Measurements from ENCODE around the gene GNAO1.

The GNAO1 gene

DNA sequence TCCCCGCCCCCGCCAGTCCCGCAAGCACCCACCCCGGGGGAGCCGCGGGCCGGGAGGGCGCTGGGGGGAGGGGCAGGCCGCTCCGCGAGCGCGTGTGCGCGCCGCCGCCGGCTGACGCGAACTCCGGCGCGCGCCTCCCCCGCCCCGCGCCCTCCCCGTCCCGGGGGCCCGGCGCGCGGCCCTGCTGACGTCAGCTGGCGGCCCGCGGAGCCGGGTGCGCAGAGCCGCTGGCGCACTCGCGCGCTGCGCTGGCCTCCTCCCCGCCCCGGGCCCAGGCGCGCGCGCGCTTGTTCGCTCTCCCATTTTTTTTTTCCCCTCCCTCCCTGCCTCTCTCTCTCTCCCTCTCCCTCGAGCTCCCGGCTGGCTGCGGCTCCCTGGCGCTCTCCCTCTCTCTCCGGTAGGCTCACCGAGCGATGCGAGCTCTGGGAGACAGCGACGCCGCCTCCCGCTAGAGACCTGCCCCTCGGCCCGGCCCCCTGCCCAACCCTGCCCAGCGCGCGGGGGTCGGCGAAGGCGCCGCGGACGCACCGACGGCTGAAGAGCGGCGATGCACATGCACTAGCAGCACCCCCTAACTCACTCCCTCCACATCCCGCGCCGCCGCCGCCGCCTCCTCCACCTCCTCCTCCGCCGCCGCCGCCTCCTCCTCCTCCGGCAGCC lies at the start of gene GNAO1:
GNAO1 (plus strand) TSS at position 334 of the 660 bp plus-strand sequence. CDS start 747 bp downstream, outside the sequence.
- DNase-seq (ENCODE audit: low spot score), result peak; percentile 82

DNA sequence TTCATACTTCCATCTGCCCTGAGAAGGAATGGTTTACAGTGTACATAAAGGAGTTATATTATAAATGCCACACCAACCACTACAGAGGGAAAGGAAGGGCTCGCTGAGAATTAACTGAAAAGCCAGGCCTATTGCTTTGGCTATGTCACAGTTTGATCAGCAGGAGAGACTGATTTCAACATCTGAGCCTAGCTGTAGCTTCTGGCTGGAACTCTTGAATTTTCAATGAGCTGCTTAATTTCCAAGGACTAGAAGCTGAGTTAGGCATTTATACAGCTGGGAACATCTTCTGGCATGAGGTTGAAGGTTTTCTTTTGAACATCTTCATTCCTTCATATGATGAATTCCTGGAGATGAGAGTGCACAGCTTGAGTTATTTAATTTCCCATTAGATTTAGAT lies 47.6 kb upstream of the GNAO1 start:
- DNase-seq (ENCODE audit: low spot score), result no peak

DNA sequence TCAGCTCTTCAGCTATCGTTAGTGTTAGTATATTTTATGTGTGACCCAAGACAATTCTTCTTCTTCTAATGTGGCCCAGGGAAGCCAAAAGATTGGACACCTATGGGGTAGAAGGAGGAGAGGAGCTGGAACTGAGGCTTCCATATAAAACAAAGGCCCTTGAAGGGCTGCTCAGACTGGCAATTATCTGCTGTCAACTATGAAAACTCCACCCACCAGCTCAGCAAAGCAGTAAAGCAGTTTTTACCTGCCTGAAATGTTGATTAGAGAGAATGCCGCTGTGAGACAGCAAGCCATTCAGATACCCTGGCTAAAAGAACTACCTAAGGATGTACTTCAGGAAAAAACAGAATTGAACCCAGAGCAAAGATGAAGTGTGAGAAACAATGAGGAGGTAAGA lies 45.9 kb upstream of the GNAO1 start:
- DNase-seq (ENCODE audit: low spot score), result no peak

DNA sequence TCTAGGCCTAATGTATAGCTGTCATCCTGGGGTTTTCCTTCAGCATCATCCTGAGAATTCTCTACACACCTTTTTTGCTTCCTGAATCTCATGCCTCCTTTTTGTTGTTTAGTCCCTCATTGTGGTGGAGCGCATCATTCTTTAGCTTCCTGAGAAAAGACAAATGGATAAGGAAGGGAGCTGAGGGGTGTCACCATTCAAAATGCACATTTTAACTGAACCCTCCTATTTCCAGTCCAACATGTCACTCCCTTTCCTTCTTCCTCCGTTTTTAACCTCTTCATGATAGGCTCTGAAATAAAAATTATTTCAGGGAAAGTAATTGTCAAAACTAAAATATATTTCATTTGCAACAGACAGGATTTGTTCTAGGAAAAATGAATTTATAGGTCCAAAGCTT lies 39.7 kb upstream of the GNAO1 start:
- no peak for DNase-seq (ENCODE audit: low spot score)

DNA sequence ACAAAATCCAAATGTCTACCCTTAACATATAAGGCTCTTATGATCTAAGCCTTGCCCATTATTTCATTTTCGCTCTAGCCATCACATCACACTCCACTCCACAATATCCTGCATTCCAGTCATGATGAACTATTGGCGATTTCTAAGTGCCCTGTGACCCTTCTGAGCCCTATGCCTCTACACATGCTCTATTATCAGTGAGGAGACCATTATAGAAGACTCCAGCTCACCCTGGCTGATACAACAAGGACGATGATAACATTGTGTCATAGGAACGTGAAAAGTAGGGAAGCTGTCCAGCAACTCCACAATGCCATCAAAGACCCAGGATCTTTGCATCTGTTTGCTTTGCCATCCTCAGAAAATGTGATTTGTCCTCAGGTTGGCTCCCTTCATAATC lies 29.6 kb upstream of the GNAO1 start:
- no peak for DNase-seq (ENCODE audit: low spot score)

DNA sequence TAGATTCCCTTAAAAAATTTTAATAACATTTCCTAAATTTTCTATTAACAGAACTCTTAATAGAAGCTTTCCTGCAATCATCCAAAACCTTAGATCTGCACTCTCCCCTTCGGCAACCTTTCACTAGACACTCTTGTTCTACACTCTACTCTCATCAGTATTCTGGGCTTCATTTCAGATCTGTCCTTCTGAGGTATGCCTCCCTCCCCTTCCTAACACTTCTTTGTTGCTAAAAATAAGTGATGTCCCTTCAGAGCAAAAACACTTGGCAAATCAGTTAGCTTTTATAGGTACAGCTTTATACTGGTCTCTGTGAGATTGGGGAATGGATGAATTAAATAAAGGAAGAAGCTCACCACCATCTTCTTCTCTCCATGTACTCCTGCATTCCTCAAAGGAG lies 28.2 kb upstream of the GNAO1 start:
- DNase-seq (ENCODE audit: low spot score), result no peak

DNA sequence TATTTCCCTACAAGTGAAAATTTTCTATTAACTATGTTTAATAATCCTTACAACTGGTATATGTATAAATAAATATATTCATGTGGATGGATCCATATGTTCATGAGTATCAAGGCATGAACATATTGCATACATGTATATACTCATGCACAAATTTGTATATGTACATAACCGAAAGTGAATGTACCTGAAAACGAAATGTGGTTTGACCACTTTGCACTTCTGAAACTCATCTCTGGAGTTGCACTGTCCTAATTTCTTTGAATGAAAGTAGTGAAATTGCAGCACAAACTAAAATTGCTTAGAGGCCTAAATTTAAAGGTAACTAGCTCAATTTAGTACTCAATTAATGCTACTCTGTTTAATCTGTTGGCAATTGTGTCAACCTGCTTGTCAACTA lies 27.4 kb upstream of the GNAO1 start:
- no peak for DNase-seq (ENCODE audit: low spot score)

DNA sequence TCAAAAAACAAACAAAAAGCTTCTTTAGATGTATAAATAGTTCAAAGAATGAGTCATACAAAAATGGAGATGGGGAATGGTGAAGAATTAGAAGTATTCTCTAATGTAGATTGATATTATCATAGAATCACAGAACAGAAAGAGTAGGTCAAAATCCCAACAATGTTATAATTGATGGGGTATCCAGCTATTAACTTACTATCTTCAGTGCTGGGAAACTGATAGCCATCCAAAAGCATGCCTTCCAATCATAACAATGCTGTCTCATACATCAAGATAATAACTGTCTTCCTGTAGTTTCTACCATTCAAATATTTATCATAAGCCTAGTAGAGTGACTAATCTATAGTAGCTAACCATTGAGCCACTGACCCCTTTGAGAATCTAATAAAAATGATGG lies 26.7 kb upstream of the GNAO1 start:
- no peak for DNase-seq (ENCODE audit: low spot score)

DNA sequence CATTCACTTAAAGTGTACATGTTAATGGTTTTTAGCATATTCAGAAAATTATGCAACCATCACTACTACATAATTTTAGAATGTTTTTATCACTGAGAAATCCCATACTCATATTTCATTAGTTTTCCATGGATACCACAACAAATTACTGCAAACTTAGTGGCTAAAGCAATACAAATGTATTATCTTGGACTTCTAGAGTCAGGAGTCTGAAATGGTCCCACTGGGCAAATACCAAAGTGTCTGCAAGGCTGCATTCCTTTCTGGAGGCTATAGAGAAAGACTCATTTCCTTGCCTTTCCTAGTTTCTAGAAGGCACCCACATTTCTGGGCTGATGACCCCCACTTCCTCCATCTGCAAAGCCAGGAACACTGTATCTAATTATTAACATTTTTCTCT lies 16.9 kb upstream of the GNAO1 start:
- DNase-seq (ENCODE audit: low spot score), result no peak

DNA sequence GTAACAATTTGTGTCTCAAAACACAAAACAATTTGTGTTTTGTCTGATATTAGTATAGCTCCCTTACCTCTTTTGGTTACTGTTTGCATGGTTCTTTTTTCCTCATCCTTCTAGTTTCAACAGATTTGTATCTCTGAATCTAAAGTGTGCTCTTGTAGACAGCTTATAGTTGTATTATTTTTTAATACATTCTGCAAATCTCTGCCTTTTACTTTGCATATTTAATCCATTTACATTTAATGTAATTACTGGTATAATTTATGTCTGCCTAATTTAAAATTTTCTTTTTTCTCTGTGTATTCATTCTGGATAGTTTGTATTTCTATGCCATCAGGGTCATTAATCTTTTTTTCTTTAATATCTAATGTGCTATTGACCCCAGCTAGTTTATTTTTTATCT lies 9.9 kb upstream of the GNAO1 start:
- DNase-seq (ENCODE audit: low spot score), result no peak

DNA sequence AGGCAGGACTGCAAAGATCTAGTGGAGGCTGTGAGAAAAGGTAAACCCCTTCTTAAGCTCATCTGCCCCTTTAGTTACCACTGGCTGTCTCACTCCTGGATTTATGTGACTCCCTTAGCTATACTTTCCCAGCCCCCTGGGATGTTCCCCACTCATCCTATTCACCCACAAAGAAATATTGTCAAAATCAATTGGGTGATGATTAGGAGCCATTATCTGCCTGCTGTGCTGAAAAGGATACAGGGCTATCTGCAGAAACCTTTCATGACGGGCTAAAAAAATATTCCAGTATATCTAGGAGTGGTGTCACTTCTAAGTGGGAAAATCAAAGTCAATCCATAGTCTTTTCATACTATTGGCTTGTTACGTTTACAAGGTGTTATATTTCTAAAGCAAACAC lies 8.0 kb upstream of the GNAO1 start:
- no peak for DNase-seq (ENCODE audit: low spot score)

DNA sequence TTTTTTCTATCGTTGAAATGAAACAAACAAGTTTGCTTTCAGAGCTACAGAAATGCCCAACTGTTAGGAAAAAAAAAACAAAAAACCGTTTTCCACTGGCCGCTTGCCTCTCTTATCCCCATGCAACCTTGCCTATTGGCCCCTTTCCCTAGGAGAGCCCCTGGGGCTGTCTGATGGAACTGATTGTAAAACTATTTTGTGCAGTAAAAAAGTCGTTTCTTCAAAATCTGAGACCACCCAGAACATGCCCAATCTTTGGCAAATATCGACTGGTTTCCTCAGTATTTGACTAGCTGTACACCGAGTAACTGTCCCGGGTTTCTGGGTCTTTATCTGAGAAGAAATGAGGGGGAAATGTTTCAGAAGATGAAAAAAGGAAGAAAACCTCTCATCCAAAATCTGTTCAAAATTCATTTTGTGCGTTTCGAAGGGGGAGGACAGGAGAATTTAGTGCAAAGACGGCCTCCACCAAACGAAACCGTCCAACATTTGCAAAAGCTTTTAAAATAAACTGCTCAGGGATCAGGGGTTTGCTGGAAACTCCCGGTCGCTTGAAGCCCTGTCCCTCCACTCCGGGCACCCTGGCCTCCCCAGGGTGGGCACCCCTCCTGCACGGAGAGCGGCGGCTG lies 1.1 kb upstream of the GNAO1 start:
- no peak for DNase-seq (ENCODE audit: low spot score)

DNA sequence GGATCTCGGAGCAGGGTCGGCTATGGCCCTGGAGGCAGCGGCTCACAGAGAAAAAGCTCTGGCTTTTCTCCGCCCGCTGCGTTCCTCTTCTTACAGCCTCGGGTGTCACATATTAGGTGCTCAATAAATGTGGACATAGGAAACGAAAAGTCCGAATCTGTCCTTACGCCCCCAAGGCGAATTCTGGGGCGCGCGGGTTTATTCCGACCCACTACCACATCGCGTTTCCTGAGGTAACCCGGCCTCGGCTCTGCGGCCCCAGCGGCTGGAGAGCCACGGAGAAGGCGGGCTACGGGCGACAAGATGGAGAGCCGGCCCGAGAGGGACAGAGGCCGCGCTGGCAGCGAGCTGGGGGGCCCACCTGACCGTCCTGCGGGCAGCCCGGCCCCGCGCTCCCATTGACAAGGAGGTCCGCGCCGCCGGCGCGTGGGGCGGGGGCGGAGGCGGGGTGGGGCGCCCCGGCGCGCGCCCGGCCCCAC lies 573 bp upstream of the GNAO1 start:
- DNase-seq (ENCODE audit: low spot score), result peak; percentile 82

DNA sequence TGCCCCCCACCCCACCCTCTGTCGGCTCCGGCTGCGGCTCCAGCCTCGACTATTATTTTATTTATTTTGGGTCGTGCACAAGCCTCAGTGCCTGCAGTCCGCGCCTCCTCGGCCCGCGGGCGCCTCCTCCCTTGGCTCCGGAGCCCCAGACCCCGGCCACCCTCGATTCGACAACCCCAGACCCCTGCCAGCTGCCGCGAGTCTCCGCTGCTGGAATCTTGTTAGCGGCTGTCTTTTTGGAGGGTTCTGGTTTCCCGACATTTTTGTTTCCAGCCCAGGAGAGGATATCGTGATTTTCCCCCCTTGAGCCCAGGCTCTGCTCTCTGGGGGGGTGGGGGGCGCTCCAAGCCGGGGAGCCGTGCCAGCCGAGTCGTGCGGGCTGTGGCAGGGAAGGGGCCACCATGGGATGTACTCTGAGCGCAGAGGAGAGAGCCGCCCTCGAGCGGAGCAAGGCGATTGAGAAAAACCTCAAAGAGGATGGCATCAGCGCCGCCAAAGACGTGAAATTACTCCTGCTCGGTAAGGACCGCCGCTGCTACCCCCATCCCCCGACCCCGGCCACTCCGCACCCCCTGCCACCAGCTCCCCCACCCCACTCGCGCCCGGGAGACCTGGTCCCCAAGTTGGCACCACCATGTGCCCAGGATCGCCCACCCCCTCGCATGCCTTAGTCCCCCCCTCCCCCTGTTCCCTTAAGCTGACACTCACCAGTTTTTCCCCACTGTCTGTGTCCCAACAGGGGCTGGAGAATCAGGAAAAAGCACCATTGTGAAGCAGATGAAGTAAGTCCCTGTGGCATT lies 746 bp downstream of the GNAO1 start:
- DNase-seq (ENCODE audit: low spot score), result peak; percentile 53

DNA sequence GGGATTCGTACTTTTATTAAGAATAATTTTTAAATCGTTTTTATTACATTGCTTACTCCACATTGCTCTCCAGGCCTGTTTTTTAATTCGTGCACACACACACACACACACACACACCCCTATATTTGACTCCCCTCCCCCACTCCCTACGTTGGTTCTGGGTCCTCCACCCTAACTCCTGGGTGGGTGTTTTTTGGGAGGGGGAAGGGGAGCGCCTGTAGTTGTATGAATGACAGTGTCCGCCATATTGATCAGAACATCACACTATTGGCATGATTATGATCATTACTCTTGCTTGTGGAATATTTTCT lies 1.3 kb downstream of the GNAO1 start:
- DNase-seq (ENCODE audit: low spot score), result no peak

DNA sequence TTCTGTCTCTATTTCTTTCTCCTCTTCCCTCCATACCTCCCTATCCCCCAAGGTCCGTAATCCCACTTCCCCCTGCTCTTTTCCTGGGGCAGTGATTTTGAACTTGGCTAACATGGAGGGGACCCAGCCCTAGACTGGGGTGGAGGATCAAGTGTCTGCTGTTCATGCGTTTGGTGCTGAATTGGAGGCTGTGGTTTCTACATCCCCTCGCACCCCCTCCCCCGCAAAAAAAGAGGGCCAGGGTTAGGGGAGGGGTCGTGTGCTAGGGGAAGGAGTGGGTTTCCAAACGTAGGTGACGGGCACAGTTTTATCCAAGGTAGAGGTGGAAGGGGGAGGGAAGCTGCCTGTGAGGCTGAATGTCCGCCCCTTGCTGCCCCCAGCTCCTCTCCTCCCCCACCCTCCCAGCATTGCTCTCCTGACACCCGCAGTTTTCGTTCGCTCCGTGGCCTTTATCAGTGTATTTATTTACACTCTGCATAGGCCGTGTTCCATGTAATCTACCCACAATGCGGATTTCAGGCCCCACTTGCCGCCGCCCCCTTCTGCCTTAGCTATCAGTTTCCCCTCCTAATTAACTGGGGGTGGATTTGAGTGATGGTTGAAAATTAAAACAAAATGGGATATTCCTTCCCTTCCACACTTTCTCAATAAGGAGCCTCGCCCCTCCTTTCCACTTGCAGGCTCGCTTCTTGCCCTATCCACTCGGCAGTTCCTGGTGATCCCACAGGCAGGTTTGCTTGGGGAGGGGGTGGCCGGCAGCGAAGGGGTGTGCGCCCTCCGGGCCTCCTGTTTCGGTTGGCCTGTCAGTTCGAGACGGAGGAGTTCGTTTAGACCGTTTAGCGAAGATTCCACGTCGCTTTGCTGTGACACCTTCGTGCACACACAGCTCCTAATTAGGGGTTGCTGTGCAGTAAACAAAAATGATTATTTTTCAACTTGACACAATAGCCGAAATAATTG lies 2.0 kb downstream of the GNAO1 start:
- DNase-seq (ENCODE audit: low spot score), result no peak

DNA sequence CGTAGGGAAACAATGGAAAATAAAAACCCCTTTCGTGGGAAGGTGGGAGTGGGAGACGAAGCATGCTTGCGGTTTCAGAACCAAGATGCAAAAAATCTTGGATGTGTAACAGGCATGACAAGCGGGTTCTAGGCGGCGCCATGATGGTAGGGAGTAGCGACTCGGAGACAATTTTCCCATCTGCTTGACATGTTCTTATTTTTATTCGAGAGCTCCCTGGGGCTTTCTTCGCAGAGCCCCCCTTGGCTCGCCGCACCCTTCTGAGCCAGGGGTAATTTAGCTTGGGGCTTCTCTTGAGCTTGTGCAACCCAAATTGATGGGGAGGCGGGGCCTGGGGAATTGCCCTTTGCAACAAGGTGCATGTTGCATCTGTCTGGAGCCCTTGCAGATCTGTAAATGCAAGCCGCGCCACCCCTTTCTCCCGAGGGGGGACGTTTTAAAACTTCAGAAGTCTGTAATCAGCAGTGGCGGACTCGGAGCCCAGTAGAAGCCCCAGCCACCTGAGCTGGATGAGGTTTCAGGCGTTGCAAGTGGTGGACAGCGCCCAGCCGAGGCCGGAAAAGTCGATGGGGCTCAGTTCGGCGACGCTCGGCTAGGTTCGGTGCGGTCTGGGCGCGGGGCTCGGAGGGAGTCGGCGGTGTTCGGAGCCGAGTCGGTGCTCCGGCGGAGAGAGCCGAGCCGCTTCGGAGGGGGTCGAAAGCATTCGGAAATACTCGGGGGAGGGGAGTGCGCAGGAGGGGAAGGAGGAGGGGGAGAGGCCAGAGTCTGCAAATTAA lies 2.9 kb downstream of the GNAO1 start:
- DNase-seq (ENCODE audit: low spot score), result peak; percentile 96

DNA sequence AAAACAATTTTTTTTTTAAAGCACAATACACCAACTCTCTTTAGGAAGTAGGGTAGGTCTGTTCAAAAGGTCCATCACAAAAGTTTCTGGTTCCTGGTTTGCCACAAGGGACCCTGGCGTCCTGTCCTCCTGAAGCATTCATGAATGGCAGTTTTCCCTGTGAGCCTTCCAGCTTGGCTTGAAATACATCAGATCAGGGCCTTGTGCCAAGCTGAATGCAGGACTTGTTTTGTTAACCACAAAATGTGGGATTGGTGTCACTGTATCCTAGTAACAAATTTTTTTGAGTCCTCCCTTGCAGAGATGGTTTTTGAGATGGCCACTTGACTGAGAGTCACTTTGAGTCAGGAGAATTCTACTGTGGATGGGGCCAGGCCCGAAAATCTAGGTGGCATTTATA lies 3.9 kb downstream of the GNAO1 start:
- DNase-seq (ENCODE audit: low spot score), result no peak

DNA sequence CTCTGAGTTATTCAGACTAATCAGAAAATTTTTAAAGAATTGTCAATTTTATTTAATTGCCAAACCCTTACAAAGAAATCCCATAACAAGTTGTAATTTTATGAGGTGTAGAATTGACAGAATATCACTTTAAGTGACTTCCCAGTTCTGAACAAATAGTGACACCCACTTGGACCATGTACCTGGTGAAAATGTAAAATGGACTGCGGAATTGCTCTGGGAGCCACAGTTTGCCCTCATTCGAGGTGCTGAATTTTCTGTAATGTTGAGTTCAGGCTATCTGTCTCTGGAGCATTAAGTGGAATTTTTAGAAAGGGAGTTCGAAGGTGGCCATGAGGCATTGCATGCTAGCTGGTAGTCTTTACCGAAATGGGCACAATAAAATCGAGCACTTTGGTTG lies 5.1 kb downstream of the GNAO1 start:
- no peak for DNase-seq (ENCODE audit: low spot score)

DNA sequence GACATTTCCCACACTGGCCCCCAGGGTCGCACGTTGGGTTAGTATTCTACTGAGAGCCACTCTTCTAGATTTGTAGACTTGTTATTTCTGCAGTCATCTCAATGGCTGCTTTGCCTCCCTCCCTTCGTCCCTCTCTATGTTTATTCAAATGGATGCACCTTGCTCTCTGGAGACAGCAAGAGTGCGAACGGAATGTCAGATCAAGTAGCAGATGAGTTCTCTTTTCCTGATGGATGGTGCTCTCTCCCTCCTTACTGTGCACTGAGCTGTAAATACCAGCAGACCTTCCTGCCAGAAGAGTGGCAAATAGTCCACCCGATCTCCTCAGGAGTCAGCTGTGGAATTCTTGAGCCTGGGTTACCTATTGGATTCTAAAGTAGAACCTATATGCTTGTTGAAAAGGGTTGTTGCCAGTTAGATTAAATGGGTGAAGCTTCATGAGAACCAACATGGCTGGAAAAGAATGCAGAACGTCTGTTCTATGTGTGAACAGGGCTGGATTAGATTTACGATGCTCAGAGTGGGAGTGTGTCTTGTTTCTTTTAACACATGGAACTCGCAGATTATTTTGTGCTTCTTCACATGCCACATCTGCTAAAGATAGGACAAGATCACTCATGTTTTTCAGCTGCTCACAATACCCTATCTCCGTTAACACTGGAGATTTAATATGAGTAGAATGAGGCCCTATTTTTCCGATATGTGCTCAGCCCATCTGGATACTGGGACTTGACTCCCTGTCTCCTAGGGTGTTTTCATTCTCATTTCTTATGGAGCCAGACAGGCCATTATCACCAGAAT lies 6.1 kb downstream of the GNAO1 start:
- no peak for DNase-seq (ENCODE audit: low spot score)
